Right atrium auricular region (tissue), 2 donors: ENCODE measurements around the gene GABARAPL1. TPM values are rescaled to one million over a fixed set of nuclear protein-coding genes. Genes with fewer than 3 reads are reported as not detected.
"Not testable (repeated sequence)": the region's sequence is repeated elsewhere in the genome, so short reads cannot be mapped to it uniquely, and the experiment has no call there.

Experiments
- DNase-seq: peaks from one replicate; pipeline ENCODE4 v3.0.0-alpha.2; 2019; ENCODE audit warnings: low spot score
- H3K27ac ChIP-seq, 2 donors: fragments of 200-600 bp; sonication (generic); 1 replicate in 1 of 2; 2 replicates in 1 of 2; pipeline ENCODE4 v1.5.1; 2016 to 2019
- H3K27me3 ChIP-seq, 2 donors: fragments of 200-600 bp; sonication (generic); one replicate each; pipeline versions ENCODE4 v1.5.1 to v1.6.0; 2017 to 2019
- H3K36me3 ChIP-seq: fragments of 200-600 bp; sonication (generic); one replicate; pipeline ENCODE4 v1.5.1; 2016
- H3K4me1 ChIP-seq, 2 donors: fragments of 200-600 bp; sonication (generic); one replicate each; pipeline versions ENCODE4 v1.5.1 to v1.6.0; 2017 to 2019
- H3K4me3 ChIP-seq, 2 donors: fragments of 200-600 bp; sonication (generic); 1 replicate in 1 of 2; 2 replicates in 1 of 2; pipeline ENCODE4 v1.5.1; 2017 to 2019; ENCODE audit warnings: mild to moderate bottlenecking in 1 of 2, moderate library complexity in 1 of 2
- H3K9me3 ChIP-seq, 2 donors: fragments of 200-600 bp; sonication (generic); one replicate each; pipeline ENCODE4 v1.5.1; 2019
- total RNA-seq, 2 donors: library from RNA; depleted of rRNA; stranded (reverse); fragments of >200 nt; gene quantifications; one replicate each; pipeline ENCODE4 v1.1.0, GENCODE V29; 2016
- TF ChIP-seq, protein P1 (sequence below), 2 donors: fragments of 200-600 bp; sonication (generic); IDR thresholded peaks; one replicate each; pipeline ENCODE4 v1.5.1; 2019; ENCODE audit warnings: antibody characterized with exemption in 2 of 2

GABARAPL1 gene
- total RNA-seq, 2 donors from 2014 or later: 180 to 335 TPM

DNA sequence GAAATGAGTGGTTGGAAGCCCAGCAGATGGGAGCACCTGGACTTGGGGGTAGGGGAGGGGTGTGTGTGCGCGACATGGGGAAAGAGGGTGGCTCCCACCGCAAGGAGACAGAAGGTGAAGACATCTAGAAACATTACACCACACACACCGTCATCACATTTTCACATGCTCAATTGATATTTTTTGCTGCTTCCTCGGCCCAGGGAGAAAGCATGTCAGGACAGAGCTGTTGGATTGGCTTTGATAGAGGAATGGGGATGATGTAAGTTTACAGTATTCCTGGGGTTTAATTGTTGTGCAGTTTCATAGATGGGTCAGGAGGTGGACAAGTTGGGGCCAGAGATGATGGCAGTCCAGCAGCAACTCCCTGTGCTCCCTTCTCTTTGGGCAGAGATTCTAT is 9.2 kb downstream of the GABARAPL1 start:
- Histone ChIP-seq H3K9me3 (no peaks in the 10 kb centered on the region), H3K4me1 (peaks cover 0 to 42% of the 10 kb centered on the region in 2 donors), H3K36me3 (peaks cover 75% of the 10 kb centered on the region), H3K4me3 (no peak overlapping the region), H3K27ac (peak overlapping the region; percentile 1 to 100), H3K27me3 (no peaks in the 10 kb centered on the region)
- TF ChIP-seq, protein P1, sequence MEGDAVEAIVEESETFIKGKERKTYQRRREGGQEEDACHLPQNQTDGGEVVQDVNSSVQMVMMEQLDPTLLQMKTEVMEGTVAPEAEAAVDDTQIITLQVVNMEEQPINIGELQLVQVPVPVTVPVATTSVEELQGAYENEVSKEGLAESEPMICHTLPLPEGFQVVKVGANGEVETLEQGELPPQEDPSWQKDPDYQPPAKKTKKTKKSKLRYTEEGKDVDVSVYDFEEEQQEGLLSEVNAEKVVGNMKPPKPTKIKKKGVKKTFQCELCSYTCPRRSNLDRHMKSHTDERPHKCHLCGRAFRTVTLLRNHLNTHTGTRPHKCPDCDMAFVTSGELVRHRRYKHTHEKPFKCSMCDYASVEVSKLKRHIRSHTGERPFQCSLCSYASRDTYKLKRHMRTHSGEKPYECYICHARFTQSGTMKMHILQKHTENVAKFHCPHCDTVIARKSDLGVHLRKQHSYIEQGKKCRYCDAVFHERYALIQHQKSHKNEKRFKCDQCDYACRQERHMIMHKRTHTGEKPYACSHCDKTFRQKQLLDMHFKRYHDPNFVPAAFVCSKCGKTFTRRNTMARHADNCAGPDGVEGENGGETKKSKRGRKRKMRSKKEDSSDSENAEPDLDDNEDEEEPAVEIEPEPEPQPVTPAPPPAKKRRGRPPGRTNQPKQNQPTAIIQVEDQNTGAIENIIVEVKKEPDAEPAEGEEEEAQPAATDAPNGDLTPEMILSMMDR (IDR thresholded peaks at IDR 0.05): no peak
- DNase-seq: no peak

GRCh38 chr12:10223208-10223607 is 10.5 kb downstream of the GABARAPL1 start:
- TF ChIP-seq, protein P1 (IDR thresholded peaks at IDR 0.05): no peak
- no peaks in the 10 kb centered on the region for H3K9me3 ChIP-seq
- H3K27ac ChIP-seq: no peak overlapping the region
- no peak for DNase-seq
- H3K4me3 ChIP-seq: no peak overlapping the region
- peaks cover 65% of the 10 kb centered on the region for H3K36me3 ChIP-seq
- H3K4me1 ChIP-seq: peaks cover 0 to 38% of the 10 kb centered on the region in 2 donors
- H3K27me3 ChIP-seq: no peaks in the 10 kb centered on the region

GRCh38 chr12:10225426-10225825 is 12.7 kb downstream of the GABARAPL1 start:
- H3K27ac ChIP-seq, H3K9me3 ChIP-seq, DNase-seq, H3K4me3 ChIP-seq, H3K27me3 ChIP-seq: not testable (repeated sequence)
- H3K4me1 ChIP-seq: peaks cover 0 to 24% of the 10 kb centered on the region in 2 donors
- H3K36me3 ChIP-seq: peaks cover 44% of the 10 kb centered on the region

DNA sequence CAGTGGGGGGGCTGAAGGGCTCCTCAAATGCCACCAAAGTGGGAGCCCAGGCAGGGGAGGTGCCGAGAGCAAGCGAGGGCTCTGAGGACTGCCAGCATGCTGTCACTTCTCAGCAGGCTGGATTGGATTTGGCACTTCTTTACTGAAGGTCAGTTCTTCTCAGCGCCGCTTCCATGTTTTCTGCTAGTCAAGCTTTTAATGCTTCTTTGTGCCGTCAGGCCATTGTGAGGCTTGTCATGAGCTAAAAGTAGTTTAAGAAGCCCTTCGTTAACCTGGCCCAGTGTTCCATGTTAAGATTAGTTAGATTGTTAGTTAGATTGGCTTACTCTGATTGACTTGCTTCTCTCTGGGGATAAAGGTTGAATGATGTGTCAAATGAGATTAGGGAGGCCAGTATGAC is 13.4 kb downstream of the GABARAPL1 start:
- Histone ChIP-seq H3K27me3 (no peaks in the 10 kb centered on the region), H3K4me3 (no peak overlapping the region), H3K4me1 (peaks cover 0 to 17% of the 10 kb centered on the region in 2 donors), H3K36me3 (peaks cover 38% of the 10 kb centered on the region), H3K27ac (peak overlapping the region in 1 of 2 donors; percentile 20), H3K9me3 (no peaks in the 10 kb centered on the region)
- no peak for DNase-seq
- TF ChIP-seq, protein P1 (IDR thresholded peaks at IDR 0.05): no peak

DNA sequence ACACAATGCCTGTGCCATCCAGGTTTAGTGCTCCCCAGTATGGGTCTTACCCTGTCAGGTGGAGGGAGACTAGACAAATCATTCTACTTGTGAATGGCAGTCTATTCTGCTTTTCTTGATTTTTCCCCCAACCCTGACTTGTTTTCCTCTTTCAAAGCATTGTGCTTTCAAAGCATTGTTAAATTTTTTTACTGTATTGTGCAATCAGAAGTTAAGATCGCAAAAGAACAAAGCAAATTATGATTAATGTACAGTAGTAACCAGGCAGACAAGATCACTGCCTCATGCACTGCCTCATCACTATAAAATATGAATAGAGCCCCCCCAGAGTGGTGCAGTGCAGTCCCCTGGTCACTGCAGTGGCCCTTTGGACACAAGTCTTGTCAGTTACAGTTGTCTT is 14.1 kb downstream of the GABARAPL1 start:
- TF ChIP-seq, protein P1 (IDR thresholded peaks at IDR 0.05): no peak

DNA sequence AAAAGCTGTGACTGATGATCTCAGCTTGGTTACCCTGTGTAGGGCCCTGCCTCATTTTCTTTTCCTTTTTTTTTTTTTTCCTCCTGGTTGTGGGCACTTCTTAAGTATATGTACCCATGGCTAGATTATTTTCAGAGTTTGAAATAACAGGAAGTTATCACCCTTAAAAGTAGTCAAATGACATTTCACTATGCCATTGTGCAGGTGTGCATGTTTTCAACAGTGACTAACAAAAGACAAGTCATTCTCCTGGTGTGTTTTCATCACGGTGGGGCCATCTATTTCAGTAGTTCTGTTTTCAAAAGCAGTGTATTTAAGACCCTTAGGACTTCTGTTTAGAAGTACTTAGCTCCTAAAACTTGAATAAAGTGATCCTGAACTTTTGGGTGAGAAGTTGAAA is 15.0 kb downstream of the GABARAPL1 start:
- no peaks in the 10 kb centered on the region for H3K9me3 ChIP-seq
- no peak overlapping the region for H3K4me3 ChIP-seq
- no peaks in the 10 kb centered on the region for H3K27me3 ChIP-seq
- TF ChIP-seq, protein P1 (IDR thresholded peaks at IDR 0.05): no peak
- H3K4me1 ChIP-seq: peaks cover 0 to 13% of the 10 kb centered on the region in 2 donors
- H3K27ac ChIP-seq: no peak overlapping the region
- DNase-seq: no peak
- H3K36me3 ChIP-seq: peaks cover 22% of the 10 kb centered on the region

More for the DNA sequence above, 14.1 kb downstream of the GABARAPL1 start:
- Histone ChIP-seq H3K36me3 (peaks cover 31% of the 10 kb centered on the region), H3K27me3 (no peaks in the 10 kb centered on the region), H3K4me1 (peaks cover 0 to 13% of the 10 kb centered on the region in 2 donors), H3K9me3 (no peaks in the 10 kb centered on the region), H3K4me3 (no peak overlapping the region), H3K27ac (no peak overlapping the region)
- DNase-seq: no peak
